ENCODE results near the gene ADRA1B.

ADRA1B gene

DNA sequence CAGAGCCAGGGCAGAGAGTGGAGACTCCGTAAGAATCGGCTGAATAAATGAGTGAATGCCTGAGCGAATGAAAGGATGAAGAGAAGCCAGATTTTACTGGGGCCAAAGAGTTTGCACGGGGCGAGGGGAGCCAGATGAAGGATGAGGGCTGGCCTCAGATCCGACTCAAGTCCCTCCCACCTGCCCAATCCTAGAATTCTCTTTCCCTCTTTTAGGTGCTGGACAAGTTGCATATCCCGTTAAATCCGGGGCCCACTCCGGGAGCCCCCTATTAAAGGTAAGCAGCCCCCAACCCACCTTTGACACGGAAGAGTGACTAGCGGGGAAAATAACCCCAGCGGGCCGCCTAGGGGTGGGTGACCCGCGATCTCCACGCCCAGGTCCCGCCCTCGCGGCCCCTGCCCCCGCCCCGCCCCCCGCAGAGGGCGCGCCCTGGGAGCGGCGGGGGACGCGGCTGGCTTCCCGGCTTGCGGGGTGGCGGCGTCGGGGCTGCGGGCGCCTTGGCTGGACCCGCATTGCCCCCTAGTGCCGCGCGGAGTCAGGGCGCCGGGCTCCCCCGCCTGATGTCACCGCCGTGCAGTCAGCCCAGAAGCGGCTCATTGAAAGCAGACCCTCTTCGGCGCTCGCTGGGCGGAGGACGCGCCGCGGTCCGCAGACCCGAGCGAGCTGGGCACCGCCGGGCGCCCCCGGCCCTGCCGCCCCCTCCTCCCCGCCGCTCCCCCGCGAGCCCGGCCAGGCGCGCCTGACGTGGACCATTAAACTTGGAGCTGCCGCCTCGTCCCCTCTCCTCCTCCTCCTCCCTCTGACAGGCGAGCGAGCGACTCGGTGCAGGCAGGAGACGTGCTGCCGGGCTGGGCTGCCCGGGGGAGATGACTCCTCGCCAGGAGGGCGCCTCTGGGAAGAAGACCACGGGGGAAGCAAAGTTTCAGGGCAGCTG lies at the start of gene ADRA1B:
Gene ADRA1B (plus strand): TSS at position 579 of the 937 bp plus-strand sequence. CDS start 424 bp downstream, outside the sequence.
- Mint-ChIP-seq H3K27ac (no peak within 1 kb of the TSS), H3K4me3 (peak within 1 kb of the TSS; percentile 56), H3K9me3 (no peaks in the 10 kb centered on the region), H3K36me3 (no peaks in the 10 kb centered on the region), H3K4me1 (peaks cover 16% of the 10 kb centered on the region)
- peak; percentile 85 for ATAC-seq
- DNase-seq (ENCODE audit: low spot score in 2 of 2): peak; percentile 35 to 54

DNA sequence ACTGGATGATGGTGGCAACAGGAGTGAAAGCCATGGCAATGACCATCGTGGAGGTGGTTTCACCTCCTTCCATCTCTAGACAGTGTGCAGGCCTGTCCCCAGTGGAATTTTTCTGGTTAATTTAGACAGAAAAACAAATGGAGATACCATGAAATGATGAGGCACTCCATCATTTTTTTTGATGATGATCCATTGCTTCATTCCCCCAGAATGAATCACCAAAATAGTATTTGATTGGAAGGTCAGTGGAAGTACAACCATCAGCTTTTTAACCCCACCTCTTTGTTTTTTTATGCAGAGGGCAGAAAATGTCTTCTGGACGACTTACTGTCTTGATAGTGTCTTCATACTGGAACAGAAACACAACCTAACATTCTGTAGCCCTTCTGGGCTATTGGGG lies 42.6 kb upstream of the ADRA1B start:
- Mint-ChIP-seq H3K36me3 (no peaks in the 10 kb centered on the region), H3K4me1 (no peaks in the 10 kb centered on the region), H3K27ac (no peak overlapping the region), H3K9me3 (no peaks in the 10 kb centered on the region), H3K4me3 (no peak overlapping the region)
- no peak for ATAC-seq
- DNase-seq (ENCODE audit: low spot score in 2 of 2): no peak

DNA sequence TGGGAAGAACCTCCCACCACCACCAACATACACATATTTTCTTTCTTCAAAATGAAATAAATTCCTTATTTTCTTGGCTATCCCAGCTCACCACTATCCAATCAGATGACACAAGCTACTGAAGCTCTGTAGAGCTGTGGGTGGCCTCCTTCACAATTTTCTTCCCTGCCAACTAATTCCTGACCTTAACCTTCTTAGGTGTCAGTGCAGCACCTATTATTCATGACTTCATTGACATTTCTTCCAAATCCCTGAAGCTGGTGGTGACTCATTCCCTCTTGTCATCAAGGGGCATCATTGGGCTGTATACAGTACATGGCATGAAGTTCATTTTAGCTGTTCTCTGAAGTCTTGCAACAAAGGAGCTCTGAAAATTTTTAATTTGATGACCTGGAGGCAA lies 42.0 kb upstream of the ADRA1B start:
- ATAC-seq: no peak
- no peak overlapping the region for H3K27ac Mint-ChIP-seq

GRCh38 chr5:159877016-159877415 lies 39.3 kb upstream of the ADRA1B start:
- Mint-ChIP-seq H3K4me3 (no peak overlapping the region), H3K9me3 (no peaks in the 10 kb centered on the region), H3K27ac (no peak overlapping the region), H3K4me1 (no peaks in the 10 kb centered on the region), H3K36me3 (no peaks in the 10 kb centered on the region)
- ATAC-seq (no peak), DNase-seq (ENCODE audit: low spot score in 2 of 2) (no peak)

More for the DNA sequence above, 42.0 kb upstream of the ADRA1B start:
- Mint-ChIP-seq H3K4me1 (no peaks in the 10 kb centered on the region), H3K4me3 (no peak overlapping the region), H3K9me3 (no peaks in the 10 kb centered on the region), H3K36me3 (no peaks in the 10 kb centered on the region)
- no peak for DNase-seq (ENCODE audit: low spot score in 2 of 2)

GRCh38 chr5:159877894-159878448 lies 38.3 kb upstream of the ADRA1B start:
- DNase-seq (ENCODE audit: low spot score in 2 of 2) (no peak), ATAC-seq (no peak)
- Mint-ChIP-seq H3K4me3 (no peak overlapping the region), H3K36me3 (no peaks in the 10 kb centered on the region), H3K9me3 (no peaks in the 10 kb centered on the region), H3K4me1 (no peaks in the 10 kb centered on the region), H3K27ac (no peak overlapping the region)

GRCh38 chr5:159878988-159879471 lies 37.3 kb upstream of the ADRA1B start:
- H3K4me1 Mint-ChIP-seq: no peaks in the 10 kb centered on the region
- H3K36me3 Mint-ChIP-seq: no peaks in the 10 kb centered on the region
- no peak for ATAC-seq
- no peak overlapping the region for H3K4me3 Mint-ChIP-seq
- no peak for DNase-seq (ENCODE audit: low spot score in 2 of 2)
- no peak overlapping the region for H3K27ac Mint-ChIP-seq
- H3K9me3 Mint-ChIP-seq: no peaks in the 10 kb centered on the region

- Mint-ChIP-seq H3K36me3 (no peaks in the 10 kb centered on the region), H3K4me3 (no peak overlapping the region), H3K4me1 (no peaks in the 10 kb centered on the region), H3K9me3 (no peaks in the 10 kb centered on the region), H3K27ac (no peak overlapping the region)
- DNase-seq (ENCODE audit: low spot score in 2 of 2): no peak
- no peak for ATAC-seq
These were observed 35.6 kb upstream of the ADRA1B start for GRCh38 chr5:159880676-159881075.

- Mint-ChIP-seq H3K27ac (no peak overlapping the region), H3K36me3 (no peaks in the 10 kb centered on the region), H3K4me3 (no peak overlapping the region), H3K9me3 (no peaks in the 10 kb centered on the region), H3K4me1 (no peaks in the 10 kb centered on the region)
- no peak for DNase-seq (ENCODE audit: low spot score in 2 of 2)
- ATAC-seq: no peak
These were observed 34.3 kb upstream of the ADRA1B start for GRCh38 chr5:159881967-159882366.

DNA sequence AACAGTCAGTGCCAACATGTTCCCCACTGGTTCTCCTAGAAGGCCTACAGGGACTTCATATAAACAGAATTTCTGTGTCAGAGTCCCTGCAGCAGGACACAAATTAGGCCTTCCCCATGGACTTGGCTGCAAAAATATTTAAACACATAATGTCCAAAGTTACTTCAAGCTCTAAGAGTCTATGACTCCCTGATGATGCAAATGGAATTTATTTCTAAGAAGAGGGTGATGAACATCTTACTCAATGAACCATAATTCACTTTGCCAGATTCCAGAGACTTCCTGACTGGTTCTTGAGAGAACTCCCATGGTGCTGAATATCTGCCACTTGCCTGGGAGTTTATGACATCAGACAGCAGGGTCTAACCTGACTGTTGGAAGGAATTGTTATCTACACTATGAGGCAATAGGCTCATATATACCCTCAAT lies 32.7 kb upstream of the ADRA1B start:
- Mint-ChIP-seq H3K4me3 (no peak overlapping the region), H3K36me3 (no peaks in the 10 kb centered on the region), H3K4me1 (no peaks in the 10 kb centered on the region), H3K9me3 (no peaks in the 10 kb centered on the region), H3K27ac (no peak overlapping the region)
- DNase-seq (ENCODE audit: low spot score in 2 of 2) (no peak), ATAC-seq (no peak)

- no peak for DNase-seq (ENCODE audit: low spot score in 2 of 2)
These were observed 31.2 kb upstream of the ADRA1B start for GRCh38 chr5:159884917-159885620.

GRCh38 chr5:159886296-159886695 lies 30.0 kb upstream of the ADRA1B start:
- DNase-seq (ENCODE audit: low spot score in 2 of 2) (no peak), ATAC-seq (no peak)
- Mint-ChIP-seq H3K4me3 (no peak overlapping the region), H3K27ac (no peak overlapping the region), H3K36me3 (no peaks in the 10 kb centered on the region), H3K9me3 (no peaks in the 10 kb centered on the region), H3K4me1 (no peaks in the 10 kb centered on the region)

More at GRCh38 chr5:159884917-159885620, 31.2 kb upstream of the ADRA1B start:
- ATAC-seq: no peak
- Mint-ChIP-seq H3K4me3 (no peak overlapping the region), H3K36me3 (no peaks in the 10 kb centered on the region), H3K9me3 (no peaks in the 10 kb centered on the region), H3K27ac (no peak overlapping the region), H3K4me1 (no peaks in the 10 kb centered on the region)

DNA sequence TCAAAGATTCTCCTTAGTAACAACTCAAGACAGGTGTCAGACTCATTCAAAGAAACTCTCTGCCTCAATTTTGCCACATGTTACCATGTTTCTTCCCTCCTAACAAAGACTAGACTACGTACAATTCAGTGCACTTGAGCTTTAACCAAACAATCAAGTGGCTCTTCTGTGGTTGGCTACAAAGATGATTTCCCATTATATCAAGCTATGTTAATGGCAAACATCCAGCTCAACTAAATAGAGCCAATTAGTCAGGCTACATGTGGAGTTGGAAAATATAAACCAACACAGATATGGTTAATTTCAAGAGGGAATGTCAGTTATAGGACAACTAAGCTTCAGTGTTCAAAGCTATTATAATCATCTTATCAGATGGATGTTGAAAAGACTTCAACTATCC lies 29.2 kb upstream of the ADRA1B start:
- Mint-ChIP-seq H3K4me1 (no peaks in the 10 kb centered on the region), H3K9me3 (no peaks in the 10 kb centered on the region), H3K27ac (no peak overlapping the region), H3K4me3 (no peak overlapping the region), H3K36me3 (no peaks in the 10 kb centered on the region)
- ATAC-seq: no peak
- DNase-seq (ENCODE audit: low spot score in 2 of 2): no peak

DNA sequence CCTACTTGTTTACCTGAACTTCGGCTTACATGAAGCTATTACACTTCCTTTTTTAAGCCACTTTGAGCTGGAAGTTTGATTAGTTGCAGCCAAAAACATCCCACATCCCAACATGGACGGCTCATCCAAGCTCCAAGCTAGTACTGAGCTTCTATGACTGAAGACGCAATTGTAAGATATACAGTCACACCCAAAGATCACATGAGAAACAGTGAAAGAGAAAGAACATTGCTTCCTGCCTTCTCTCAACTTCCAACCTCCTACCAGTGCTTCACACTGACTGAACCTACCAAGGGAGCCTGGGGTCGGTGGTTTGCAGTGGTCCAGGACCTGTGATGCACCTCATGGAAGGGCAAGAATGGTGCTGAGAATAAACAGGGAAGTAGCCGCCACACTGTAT lies 27.4 kb upstream of the ADRA1B start:
- no peak for ATAC-seq
- no peak overlapping the region for H3K4me3 Mint-ChIP-seq
- H3K36me3 Mint-ChIP-seq: no peaks in the 10 kb centered on the region

GRCh38 chr5:159890141-159890540 lies 26.1 kb upstream of the ADRA1B start:
- DNase-seq (ENCODE audit: low spot score in 2 of 2) (no peak), ATAC-seq (no peak)
- no peaks in the 10 kb centered on the region for H3K9me3 Mint-ChIP-seq
- H3K4me1 Mint-ChIP-seq: no peaks in the 10 kb centered on the region
- no peak overlapping the region for H3K27ac Mint-ChIP-seq
- no peak overlapping the region for H3K4me3 Mint-ChIP-seq
- H3K36me3 Mint-ChIP-seq: no peaks in the 10 kb centered on the region

More for the DNA sequence above, 27.4 kb upstream of the ADRA1B start:
- no peaks in the 10 kb centered on the region for H3K4me1 Mint-ChIP-seq
- no peak for DNase-seq (ENCODE audit: low spot score in 2 of 2)
- no peak overlapping the region for H3K27ac Mint-ChIP-seq
- no peaks in the 10 kb centered on the region for H3K9me3 Mint-ChIP-seq

DNA sequence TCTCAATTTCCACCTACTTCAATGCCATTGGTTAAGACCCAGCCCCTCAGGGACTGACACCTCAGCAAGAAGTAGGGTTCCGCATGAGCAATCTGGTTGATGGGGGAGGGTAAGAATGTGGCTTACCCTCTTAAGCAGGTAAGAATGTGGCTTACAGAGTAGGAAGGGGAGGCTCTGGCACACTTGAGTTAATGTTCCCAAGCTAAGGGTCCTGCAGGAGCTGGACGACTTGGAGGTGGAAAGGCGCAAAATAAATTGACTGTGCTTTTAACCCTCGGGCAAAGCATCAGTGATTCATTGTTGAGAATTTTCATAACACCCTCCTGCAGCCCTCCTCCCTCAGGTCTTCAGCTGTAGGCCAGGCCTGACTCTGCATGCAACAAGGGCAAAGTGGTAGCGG lies 24.9 kb upstream of the ADRA1B start:
- Mint-ChIP-seq H3K9me3 (no peaks in the 10 kb centered on the region), H3K36me3 (no peaks in the 10 kb centered on the region), H3K4me1 (no peaks in the 10 kb centered on the region), H3K27ac (no peak overlapping the region), H3K4me3 (no peak overlapping the region)
- DNase-seq (ENCODE audit: low spot score in 2 of 2) (no peak), ATAC-seq (no peak)
